Liver (tissue), 9 donors: ENCODE measurements around the gene ARV1. TPM values are rescaled to one million over a fixed set of nuclear protein-coding genes. Genes with fewer than 3 reads are reported as not detected.
"Not testable (repeated sequence)": the region's sequence is repeated elsewhere in the genome, so short reads cannot be mapped to it uniquely, and the experiment has no call there.

ENCODE experiments used
- DNase-seq: peaks from one replicate; pipeline ENCODE4 v3.0.0-alpha.2; 2017; ENCODE audit warnings: low spot score
- H3K27ac ChIP-seq, 2 donors: one replicate each; pipeline ENCODE4 v1.7.0; 2013; ENCODE audit warnings: inconsistent platforms in 2 of 2, low read length in 2 of 2, control low read depth in 1 of 2, low read depth in 1 of 2, mild to moderate bottlenecking in 1 of 2
- H3K27me3 ChIP-seq, 4 donors: one replicate each; pipeline versions ENCODE4 v1.6.1 to v1.7.0; 2013; ENCODE audit warnings: low read length in 3 of 4, inconsistent platforms in 1 of 4, mild to moderate bottlenecking in 1 of 4, moderate library complexity in 1 of 4; ENCODE audit not compliant: control insufficient read depth in 4 of 4, insufficient read depth in 4 of 4
- H3K36me3 ChIP-seq, 4 donors: one replicate each; pipeline versions ENCODE4 v1.6.1 to v1.7.0; 2013; ENCODE audit warnings: low read length in 3 of 4, mild to moderate bottlenecking in 3 of 4, low read depth in 1 of 4, moderate library complexity in 1 of 4; ENCODE audit not compliant: control insufficient read depth in 4 of 4, insufficient read depth in 3 of 4
- H3K4me1 ChIP-seq, 4 donors: one replicate each; pipeline versions ENCODE4 v1.6.1 to v1.7.0; 2013; ENCODE audit warnings: low read length in 3 of 4, mild to moderate bottlenecking in 3 of 4, moderate library complexity in 1 of 4; ENCODE audit not compliant: control insufficient read depth in 4 of 4, insufficient read depth in 4 of 4
- H3K4me3 ChIP-seq, 3 donors: one replicate each; pipeline versions ENCODE4 v1.6.1 to v1.7.0; 2013; ENCODE audit warnings: low read length in 3 of 3, control low read depth in 1 of 3, low read depth in 1 of 3, mild to moderate bottlenecking in 1 of 3
- H3K9ac ChIP-seq, 2 donors: one replicate each; pipeline ENCODE4 v1.7.0; 2013; ENCODE audit warnings: low read length in 2 of 2, mild to moderate bottlenecking in 2 of 2, moderate library complexity in 2 of 2, control low read depth in 1 of 2, low read depth in 1 of 2
- H3K9me3 ChIP-seq, 4 donors: one replicate each; pipeline versions ENCODE4 v1.6.1 to v1.7.0; 2013; ENCODE audit warnings: low read length in 3 of 4; ENCODE audit not compliant: control insufficient read depth in 4 of 4
- FOXA1 ChIP-seq: IDR thresholded peaks from 2 replicates; pipeline ENCODE4 v1.6.1; 2016; ENCODE audit warnings: antibody characterized with exemption
- FOXA2 ChIP-seq: IDR thresholded peaks from 2 replicates; pipeline ENCODE4 v1.6.1; 2016; ENCODE audit warnings: antibody characterized with exemption
- HNF4G ChIP-seq: IDR thresholded peaks from 2 replicates; pipeline ENCODE4 v1.6.1; 2016; ENCODE audit warnings: antibody characterized with exemption
- MAX ChIP-seq: IDR thresholded peaks from 2 replicates; pipeline ENCODE4 v1.6.1; 2016; ENCODE audit warnings: antibody characterized with exemption
- NR2F2 ChIP-seq: IDR thresholded peaks from 2 replicates; pipeline ENCODE4 v1.6.1; 2016; ENCODE audit warnings: antibody characterized with exemption
- RAD21 ChIP-seq, 2 donors: IDR thresholded peaks; 2 replicates each; pipeline ENCODE4 v1.6.1; 2016; ENCODE audit warnings: antibody characterized with exemption in 2 of 2, mild to moderate bottlenecking in 2 of 2
- RXRA ChIP-seq, 2 donors: IDR thresholded peaks; 2 replicates each; pipeline ENCODE4 v1.6.1; 2017 to 2018; ENCODE audit warnings: antibody characterized with exemption in 2 of 2, mild to moderate bottlenecking in 1 of 2
- TAF1 ChIP-seq: conservative IDR thresholded peaks from 2 replicates; pipeline ENCODE4 v1.6.1; 2016; ENCODE audit warnings: antibody characterized with exemption, mild to moderate bottlenecking
- YY1 ChIP-seq: IDR thresholded peaks from 2 replicates; pipeline ENCODE4 v1.6.1; 2016; ENCODE audit warnings: antibody characterized with exemption, mild to moderate bottlenecking
- WGBS: extraction: QIAGEN DNeasy Blood & Tissue Kit; methylation state at CpG from one replicate; pipeline ENCODE4 v1.1.7; 2013; 5-methylcytosine and 5-hydroxymethylcytosine counted together
- polyA plus RNA-seq, 2 donors: library from polyadenylated mRNA; stranded (reverse) in 1 of 2; unstranded in 1 of 2; fragments of 200-250 nt in 1 of 2; fragments of >200 nt in 1 of 2; fragmentation: Nextera tagmentation in 1 of 2; extraction: Ambion mirVana in 1 of 2; gene quantifications; one replicate each; pipeline versions ENCODE4 v1.2.1 to v1.2.3, GENCODE V29; 2013 to 2015
- total RNA-seq, 2 donors: library from RNA; depleted of rRNA; stranded (reverse); fragments of >200 nt; gene quantifications; one replicate each; pipeline ENCODE4 v1.2.3, GENCODE V29; 2014
- TF ChIP-seq, protein P1 (sequence below): IDR thresholded peaks from 2 replicates; pipeline ENCODE4 v1.6.1; 2016; ENCODE audit warnings: antibody characterized with exemption
- TF ChIP-seq, protein P2 (sequence below): fragments of 150-350 bp; IDR thresholded peaks from 2 replicates; pipeline ENCODE4 v1.5.1; 2017; ENCODE audit warnings: improper control_type of control experiment, low read depth, low read length; ENCODE audit not compliant: missing input control
- TF ChIP-seq, protein P3 (sequence below): IDR thresholded peaks from 2 replicates; pipeline ENCODE4 v1.6.1; 2016; ENCODE audit warnings: antibody characterized with exemption, mild to moderate bottlenecking
- donor health status: healthy.
- donor health status: healthy.
- donor health status: healthy.
- donor health status: healthy.
- donor health status: healthy.

The ARV1 gene
- total and polyA plus RNA-seq, 4 donors: 11.4 to 18.9 (median 14.6) TPM

GRCh38 chr1:231022543-231022942 lies 43.6 kb downstream of the ARV1 start:
- 95% methylated on average over 7 of the region's 7 CpGs for WGBS

GRCh38 chr1:231023150-231023549 lies 44.3 kb downstream of the ARV1 start:
- H3K36me3 ChIP-seq: peaks cover 0 to 5% (median 0%) of the 10 kb centered on the region in 4 donors
- H3K4me1 ChIP-seq: no peaks in the 10 kb centered on the region
- TF ChIP-seq, protein P1, sequence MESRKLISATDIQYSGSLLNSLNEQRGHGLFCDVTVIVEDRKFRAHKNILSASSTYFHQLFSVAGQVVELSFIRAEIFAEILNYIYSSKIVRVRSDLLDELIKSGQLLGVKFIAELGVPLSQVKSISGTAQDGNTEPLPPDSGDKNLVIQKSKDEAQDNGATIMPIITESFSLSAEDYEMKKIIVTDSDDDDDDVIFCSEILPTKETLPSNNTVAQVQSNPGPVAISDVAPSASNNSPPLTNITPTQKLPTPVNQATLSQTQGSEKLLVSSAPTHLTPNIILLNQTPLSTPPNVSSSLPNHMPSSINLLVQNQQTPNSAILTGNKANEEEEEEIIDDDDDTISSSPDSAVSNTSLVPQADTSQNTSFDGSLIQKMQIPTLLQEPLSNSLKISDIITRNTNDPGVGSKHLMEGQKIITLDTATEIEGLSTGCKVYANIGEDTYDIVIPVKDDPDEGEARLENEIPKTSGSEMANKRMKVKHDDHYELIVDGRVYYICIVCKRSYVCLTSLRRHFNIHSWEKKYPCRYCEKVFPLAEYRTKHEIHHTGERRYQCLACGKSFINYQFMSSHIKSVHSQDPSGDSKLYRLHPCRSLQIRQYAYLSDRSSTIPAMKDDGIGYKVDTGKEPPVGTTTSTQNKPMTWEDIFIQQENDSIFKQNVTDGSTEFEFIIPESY: no peak
- TF ChIP-seq FOXA1 (no peak), RAD21 (IDR thresholded peaks at IDR 0.05) (no peak), YY1 (no peak), MAX (no peak), NR2F2 (no peak)
- TF ChIP-seq, protein P2, sequence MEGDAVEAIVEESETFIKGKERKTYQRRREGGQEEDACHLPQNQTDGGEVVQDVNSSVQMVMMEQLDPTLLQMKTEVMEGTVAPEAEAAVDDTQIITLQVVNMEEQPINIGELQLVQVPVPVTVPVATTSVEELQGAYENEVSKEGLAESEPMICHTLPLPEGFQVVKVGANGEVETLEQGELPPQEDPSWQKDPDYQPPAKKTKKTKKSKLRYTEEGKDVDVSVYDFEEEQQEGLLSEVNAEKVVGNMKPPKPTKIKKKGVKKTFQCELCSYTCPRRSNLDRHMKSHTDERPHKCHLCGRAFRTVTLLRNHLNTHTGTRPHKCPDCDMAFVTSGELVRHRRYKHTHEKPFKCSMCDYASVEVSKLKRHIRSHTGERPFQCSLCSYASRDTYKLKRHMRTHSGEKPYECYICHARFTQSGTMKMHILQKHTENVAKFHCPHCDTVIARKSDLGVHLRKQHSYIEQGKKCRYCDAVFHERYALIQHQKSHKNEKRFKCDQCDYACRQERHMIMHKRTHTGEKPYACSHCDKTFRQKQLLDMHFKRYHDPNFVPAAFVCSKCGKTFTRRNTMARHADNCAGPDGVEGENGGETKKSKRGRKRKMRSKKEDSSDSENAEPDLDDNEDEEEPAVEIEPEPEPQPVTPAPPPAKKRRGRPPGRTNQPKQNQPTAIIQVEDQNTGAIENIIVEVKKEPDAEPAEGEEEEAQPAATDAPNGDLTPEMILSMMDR: no peak
- H3K4me3 ChIP-seq: no peak overlapping the region
- 97% methylated on average over 9 of the region's 9 CpGs for WGBS
- no peak overlapping the region for H3K27ac ChIP-seq
- no peaks in the 10 kb centered on the region for H3K9me3 ChIP-seq
- DNase-seq: peak; percentile 20
- no peak overlapping the region for H3K9ac ChIP-seq
- no peaks in the 10 kb centered on the region for H3K27me3 ChIP-seq

More at GRCh38 chr1:231022543-231022942, 43.6 kb downstream of the ARV1 start:
- not testable (repeated sequence) for H3K4me3 ChIP-seq, H3K4me1 ChIP-seq, H3K36me3 ChIP-seq, H3K27me3 ChIP-seq, H3K27ac ChIP-seq, H3K9ac ChIP-seq, H3K9me3 ChIP-seq
- DNase-seq: peak; percentile 1

DNA sequence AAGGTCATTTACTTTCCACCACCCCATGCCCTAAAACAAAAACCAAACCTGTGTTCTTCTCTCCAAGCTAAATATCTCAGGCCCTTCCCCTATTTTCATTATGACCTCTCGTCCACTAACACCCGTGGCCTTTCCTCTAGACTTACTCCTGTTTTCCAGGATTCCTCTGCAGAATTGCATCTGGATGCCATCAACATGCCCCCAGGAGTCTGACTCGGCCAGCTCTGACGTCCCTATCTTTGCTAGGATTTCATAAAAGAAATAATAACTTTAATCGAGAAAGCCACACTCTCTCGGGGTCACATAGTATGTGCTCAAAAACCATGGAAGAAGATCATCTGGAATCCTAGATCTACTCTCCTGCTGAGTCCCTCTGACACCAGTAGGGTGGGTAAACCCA lies 47.7 kb downstream of the ARV1 start:
- H3K4me1 ChIP-seq: no peaks in the 10 kb centered on the region
- no peak overlapping the region for H3K4me3 ChIP-seq
- 92% methylated on average over 6 of the region's 6 CpGs for WGBS
- no peak for DNase-seq
- TF ChIP-seq, protein P3, sequence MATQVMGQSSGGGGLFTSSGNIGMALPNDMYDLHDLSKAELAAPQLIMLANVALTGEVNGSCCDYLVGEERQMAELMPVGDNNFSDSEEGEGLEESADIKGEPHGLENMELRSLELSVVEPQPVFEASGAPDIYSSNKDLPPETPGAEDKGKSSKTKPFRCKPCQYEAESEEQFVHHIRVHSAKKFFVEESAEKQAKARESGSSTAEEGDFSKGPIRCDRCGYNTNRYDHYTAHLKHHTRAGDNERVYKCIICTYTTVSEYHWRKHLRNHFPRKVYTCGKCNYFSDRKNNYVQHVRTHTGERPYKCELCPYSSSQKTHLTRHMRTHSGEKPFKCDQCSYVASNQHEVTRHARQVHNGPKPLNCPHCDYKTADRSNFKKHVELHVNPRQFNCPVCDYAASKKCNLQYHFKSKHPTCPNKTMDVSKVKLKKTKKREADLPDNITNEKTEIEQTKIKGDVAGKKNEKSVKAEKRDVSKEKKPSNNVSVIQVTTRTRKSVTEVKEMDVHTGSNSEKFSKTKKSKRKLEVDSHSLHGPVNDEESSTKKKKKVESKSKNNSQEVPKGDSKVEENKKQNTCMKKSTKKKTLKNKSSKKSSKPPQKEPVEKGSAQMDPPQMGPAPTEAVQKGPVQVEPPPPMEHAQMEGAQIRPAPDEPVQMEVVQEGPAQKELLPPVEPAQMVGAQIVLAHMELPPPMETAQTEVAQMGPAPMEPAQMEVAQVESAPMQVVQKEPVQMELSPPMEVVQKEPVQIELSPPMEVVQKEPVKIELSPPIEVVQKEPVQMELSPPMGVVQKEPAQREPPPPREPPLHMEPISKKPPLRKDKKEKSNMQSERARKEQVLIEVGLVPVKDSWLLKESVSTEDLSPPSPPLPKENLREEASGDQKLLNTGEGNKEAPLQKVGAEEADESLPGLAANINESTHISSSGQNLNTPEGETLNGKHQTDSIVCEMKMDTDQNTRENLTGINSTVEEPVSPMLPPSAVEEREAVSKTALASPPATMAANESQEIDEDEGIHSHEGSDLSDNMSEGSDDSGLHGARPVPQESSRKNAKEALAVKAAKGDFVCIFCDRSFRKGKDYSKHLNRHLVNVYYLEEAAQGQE: no peak
- no peak for TF ChIP-seq NR2F2
- no peak for TF ChIP-seq FOXA2
- no peak for TF ChIP-seq TAF1
- no peak for TF ChIP-seq RXRA (IDR thresholded peaks at IDR 0.05)
- TF ChIP-seq, protein P2: no peak
- no peak for TF ChIP-seq HNF4G
- TF ChIP-seq MAX: no peak
- H3K9me3 ChIP-seq: no peaks in the 10 kb centered on the region
- H3K27ac ChIP-seq: no peak overlapping the region
- no peaks in the 10 kb centered on the region for H3K27me3 ChIP-seq
- no peak overlapping the region for H3K9ac ChIP-seq
- H3K36me3 ChIP-seq: no peaks in the 10 kb centered on the region
